HEK293 (cell line): ENCODE data around the gene PAPSS2.
A peak's percentile ranks its signal among the peaks of the same experiment; 100 is the strongest.

ENCODE experiments used
- CTCF ChIA-PET: fragments of 350-600 bp; formaldehyde crosslinking; extraction: SDS; loops from one replicate; lab custom pipeline; 2021; ENCODE audit warnings: antibody characterized with exemption; lab: Yijun Ruan, JAX
- POLR2A ChIA-PET: fragments of 300-600 bp; formaldehyde crosslinking; extraction: SDS; loops from one replicate; lab custom pipeline; 2020; ENCODE audit warnings: antibody characterized with exemption, inconsistent platforms; lab: Yijun Ruan, JAX
- H3K27ac ChIP-seq: fragments of 200-500 bp; sonication (Bioruptor generic); 2 replicates; pipeline ENCODE4 v1.5.1; 2014; ENCODE audit warnings: low read depth, low read length, control low read depth, inconsistent platforms; ENCODE audit errors: extremely low read depth
- H3K36me3 ChIP-seq, 2 experiments: fragments of 200-500 bp in 1 of 2; sonication (Bioruptor generic) in 1 of 2; 1 replicate in 1 of 2; 2 replicates in 1 of 2; pipeline ENCODE4 v1.5.1; 2014 to 2017; ENCODE audit warnings: inconsistent platforms in 2 of 2, low read length in 2 of 2; ENCODE audit not compliant: control insufficient read depth in 2 of 2, insufficient read depth in 1 of 2
- H3K4me1 ChIP-seq: fragments of 200-500 bp; sonication (Bioruptor generic); 2 replicates; pipeline ENCODE4 v1.5.1; 2014; ENCODE audit warnings: mild to moderate bottlenecking, low read length, inconsistent platforms; ENCODE audit not compliant: control insufficient read depth, insufficient read depth
- H3K4me3 ChIP-seq: 2 replicates; pipeline ENCODE4 v1.5.1; 2011; ENCODE audit warnings: low read depth, mild to moderate bottlenecking, control low read depth, low read length, moderate library complexity
- H3K9me3 ChIP-seq: fragments of 200-500 bp; sonication (Bioruptor generic); 2 replicates; pipeline ENCODE4 v1.5.1; 2014; ENCODE audit warnings: low read depth, low read length, inconsistent platforms; ENCODE audit not compliant: control insufficient read depth, insufficient read depth
- BCL11A ChIP-seq: fragments of 450-650 bp; formaldehyde crosslinking; IDR thresholded peaks from 2 replicates; pipeline ENCODE4 v1.5.1; 2016; ENCODE audit warnings: low read depth, missing biosample characterization, missing genetic modification characterization
- BCL6B ChIP-seq: fragments of 450-650 bp; formaldehyde crosslinking; IDR thresholded peaks from 2 replicates; pipeline ENCODE4 v1.5.1; 2017; ENCODE audit warnings: missing biosample characterization, missing genetic modification characterization
- FEZF1 ChIP-seq: fragments of 450-650 bp; formaldehyde crosslinking; IDR thresholded peaks from 2 replicates; pipeline ENCODE4 v1.5.1; 2016; ENCODE audit warnings: missing biosample characterization, missing genetic modification characterization
- KLF10 ChIP-seq: fragments of 450-650 bp; IDR thresholded peaks from 2 replicates; pipeline ENCODE4 v1.5.1; 2018; ENCODE audit warnings: missing biosample characterization, mild to moderate bottlenecking, missing genetic modification characterization
- OSR2 ChIP-seq: fragments of 450-650 bp; formaldehyde crosslinking; IDR thresholded peaks from 2 replicates; pipeline ENCODE4 v1.5.1; 2016; ENCODE audit warnings: missing biosample characterization, missing genetic modification characterization
- REST ChIP-seq: fragments of 450-650 bp; formaldehyde crosslinking; IDR thresholded peaks from 2 replicates; pipeline ENCODE4 v1.5.1; 2016; ENCODE audit warnings: missing biosample characterization, missing genetic modification characterization
- YY1 ChIP-seq: fragments of 450-650 bp; formaldehyde crosslinking; IDR thresholded peaks from 2 replicates; pipeline ENCODE4 v1.5.1; 2018; ENCODE audit warnings: missing biosample characterization, missing genetic modification characterization
- ZBTB20 ChIP-seq: fragments of 450-650 bp; formaldehyde crosslinking; IDR thresholded peaks from 2 replicates; pipeline ENCODE4 v1.5.1; 2016; ENCODE audit warnings: missing biosample characterization, missing genetic modification characterization
- ZNF121 ChIP-seq: fragments of 450-650 bp; formaldehyde crosslinking; IDR thresholded peaks from 2 replicates; pipeline ENCODE4 v1.5.1; 2016; ENCODE audit warnings: missing biosample characterization, missing genetic modification characterization
- ZNF174 ChIP-seq: fragments of 450-650 bp; formaldehyde crosslinking; IDR thresholded peaks from 2 replicates; pipeline ENCODE4 v1.5.0; 2017; ENCODE audit warnings: missing biosample characterization, mild to moderate bottlenecking, missing genetic modification characterization
- ZNF175 ChIP-seq: fragments of 450-650 bp; formaldehyde crosslinking; IDR thresholded peaks from 2 replicates; pipeline ENCODE4 v1.5.1; 2016; ENCODE audit warnings: missing biosample characterization, missing genetic modification characterization
- ZNF280D ChIP-seq: fragments of 450-650 bp; formaldehyde crosslinking; IDR thresholded peaks from 2 replicates; pipeline ENCODE4 v1.5.1; 2016; ENCODE audit warnings: missing biosample characterization, missing genetic modification characterization
- ZNF335 ChIP-seq: fragments of 450-650 bp; formaldehyde crosslinking; conservative IDR thresholded peaks from 2 replicates; pipeline ENCODE4 v1.5.1; 2016; ENCODE audit warnings: missing biosample characterization, missing genetic modification characterization
- ZNF350 ChIP-seq: fragments of 450-650 bp; formaldehyde crosslinking; IDR thresholded peaks from 2 replicates; pipeline ENCODE4 v1.5.0; 2017; ENCODE audit warnings: missing biosample characterization, mild to moderate bottlenecking, missing genetic modification characterization
- ZNF501 ChIP-seq: fragments of 450-650 bp; formaldehyde crosslinking; IDR thresholded peaks from 2 replicates; pipeline ENCODE4 v1.5.1; 2016; ENCODE audit warnings: missing biosample characterization, missing genetic modification characterization
- ZNF558 ChIP-seq: fragments of 450-650 bp; formaldehyde crosslinking; IDR thresholded peaks from 2 replicates; pipeline ENCODE4 v1.5.1; 2016; ENCODE audit warnings: missing biosample characterization, missing genetic modification characterization
- ZXDB ChIP-seq: fragments of 450-650 bp; formaldehyde crosslinking; IDR thresholded peaks from 2 replicates; pipeline ENCODE4 v1.5.1; 2016; ENCODE audit warnings: missing biosample characterization, missing genetic modification characterization

PAPSS2 gene

GRCh38 chr10:87705339-87705738 lies 45.7 kb downstream of the PAPSS2 start:
- Histone ChIP-seq H3K9me3 (no peaks in the 10 kb centered on the region), H3K4me3 (no peak overlapping the region), H3K27ac (no peak overlapping the region), H3K36me3 (peaks cover 0 to 5% of the 10 kb centered on the region in 2 experiments; a peak in 1 of 3 replicates), H3K4me1 (peaks cover 13% of the 10 kb centered on the region)
- POLR2A ChIA-PET: no interaction called here
- TF ChIP-seq ZNF350 (tag by site-specific recombination): no peak
- TF ChIP-seq KLF10 (tag by site-specific recombination): 0 out of 2 replicates have a peak, but pooled peaks have one; percentile 18
- TF ChIP-seq, all 188 proteins: peak for 1
- CTCF ChIA-PET: no interaction called here

GRCh38 chr10:87706731-87707130 lies 47.1 kb downstream of the PAPSS2 start:
- Histone ChIP-seq H3K36me3 (peaks cover 0 to 9% of the 10 kb centered on the region in 2 experiments; a peak in 1 of 3 replicates), H3K9me3 (no peaks in the 10 kb centered on the region), H3K27ac (no peak overlapping the region), H3K4me3 (no peak overlapping the region), H3K4me1 (peaks cover 7% of the 10 kb centered on the region)
- no peak for TF ChIP-seq OSR2
- no peak for TF ChIP-seq FEZF1 (tag by site-specific recombination)
- TF ChIP-seq ZNF501 (tag by site-specific recombination): no peak
- TF ChIP-seq YY1 (tag by site-specific recombination): no peak
- TF ChIP-seq BCL6B (tag by site-specific recombination): no peak
- no peak for TF ChIP-seq ZXDB (tag by site-specific recombination)
- POLR2A ChIA-PET: no interaction called here
- CTCF ChIA-PET: interaction anchor here (0.6 to 0.7 kb wide), 2 partner anchors 26 to 664 kb away, joined by 3 read pairs; no protein-coding TSS in a partner anchor

GRCh38 chr10:87707254-87707653 lies 47.6 kb downstream of the PAPSS2 start:
- Histone ChIP-seq H3K4me3 (no peak overlapping the region), H3K36me3 (peaks cover 0 to 14% of the 10 kb centered on the region in 2 experiments; a peak in 1 of 3 replicates), H3K9me3 (no peaks in the 10 kb centered on the region), H3K4me1 (peaks cover 2% of the 10 kb centered on the region), H3K27ac (no peak overlapping the region)
- ChIA-PET CTCF (interaction anchor here (0.6 to 0.7 kb wide), 3 partner anchors 15 to 664 kb away, joined by 3 read pairs; no protein-coding TSS in a partner anchor), POLR2A (no interaction called here)
- TF ChIP-seq ZNF175 (tag by site-specific recombination) (no peak), ZNF558 (tag by site-specific recombination) (peak; percentile 92), ZNF174 (no peak), ZNF121 (tag by site-specific recombination) (no peak), ZNF335 (tag by site-specific recombination) (no peak)

GRCh38 chr10:87712913-87713616 lies 53.4 kb downstream of the PAPSS2 start:
- Histone ChIP-seq H3K9me3 (no peaks in the 10 kb centered on the region), H3K27ac (no peak overlapping the region), H3K36me3 (peaks cover 7 to 60% of the 10 kb centered on the region in 2 experiments; a peak in 2 of 3 replicates), H3K4me1 (no peaks in the 10 kb centered on the region), H3K4me3 (no peak overlapping the region)
- POLR2A ChIA-PET: no interaction called here
- CTCF ChIA-PET: interaction anchor here (0.6 to 0.8 kb wide), 2 partner anchors 11 to 235 kb away, joined by 3 read pairs; no protein-coding TSS in a partner anchor
- TF ChIP-seq REST (tag by site-specific recombination) (no peak), ZBTB20 (tag by site-specific recombination) (no peak), OSR2 (no peak), BCL11A (tag by site-specific recombination) (no peak), ZNF280D (tag by site-specific recombination) (no peak)
